Subcutaneous abdominal adipose tissue (tissue), 5 donors: ENCODE data around the gene KRT75.

ENCODE experiments used
- H3K27ac ChIP-seq: one replicate; pipeline ENCODE4 v1.7.0; 2013; ENCODE audit warnings: low read depth, mild to moderate bottlenecking, inconsistent platforms, low read length, moderate library complexity
- H3K27me3 ChIP-seq, 5 donors: one replicate each; pipeline ENCODE4 v1.7.0; 2013; ENCODE audit warnings: low read length in 5 of 5, inconsistent platforms in 1 of 5; ENCODE audit not compliant: control insufficient read depth in 5 of 5, insufficient read depth in 4 of 5
- H3K36me3 ChIP-seq, 5 donors: one replicate each; pipeline ENCODE4 v1.7.0; 2013; ENCODE audit warnings: low read length in 5 of 5; ENCODE audit not compliant: control insufficient read depth in 5 of 5, insufficient read depth in 5 of 5
- H3K4me1 ChIP-seq, 5 donors: one replicate each; pipeline ENCODE4 v1.7.0; 2013; ENCODE audit warnings: low read length in 5 of 5, mild to moderate bottlenecking in 3 of 5, moderate library complexity in 1 of 5; ENCODE audit not compliant: control insufficient read depth in 5 of 5, insufficient read depth in 5 of 5
- H3K4me3 ChIP-seq, 5 donors: one replicate each; pipeline ENCODE4 v1.7.0; 2013; ENCODE audit warnings: low read length in 5 of 5, low read depth in 1 of 5
- H3K9ac ChIP-seq, 5 donors: one replicate each; pipeline ENCODE4 v1.7.0; 2013; ENCODE audit warnings: low read length in 5 of 5, mild to moderate bottlenecking in 4 of 5, moderate library complexity in 3 of 5
- H3K9me3 ChIP-seq, 5 donors: one replicate each; pipeline ENCODE4 v1.7.0; 2013; ENCODE audit warnings: low read length in 5 of 5; ENCODE audit not compliant: control insufficient read depth in 5 of 5
- donor health status: healthy.
- donor health status: healthy.
- donor health status: healthy.
- donor health status: healthy.
- donor health status: healthy.

KRT75 gene

GRCh38 chr12:52407918-52408317 is 26.3 kb downstream of the KRT75 start:
- Histone ChIP-seq H3K4me3 (no peak overlapping the region), H3K36me3 (no peaks in the 10 kb centered on the region), H3K27me3 (peaks cover 0 to 2% (median 0%) of the 10 kb centered on the region in 5 donors), H3K9ac (no peak overlapping the region), H3K27ac (no peak overlapping the region), H3K4me1 (no peaks in the 10 kb centered on the region), H3K9me3 (no peaks in the 10 kb centered on the region)

DNA sequence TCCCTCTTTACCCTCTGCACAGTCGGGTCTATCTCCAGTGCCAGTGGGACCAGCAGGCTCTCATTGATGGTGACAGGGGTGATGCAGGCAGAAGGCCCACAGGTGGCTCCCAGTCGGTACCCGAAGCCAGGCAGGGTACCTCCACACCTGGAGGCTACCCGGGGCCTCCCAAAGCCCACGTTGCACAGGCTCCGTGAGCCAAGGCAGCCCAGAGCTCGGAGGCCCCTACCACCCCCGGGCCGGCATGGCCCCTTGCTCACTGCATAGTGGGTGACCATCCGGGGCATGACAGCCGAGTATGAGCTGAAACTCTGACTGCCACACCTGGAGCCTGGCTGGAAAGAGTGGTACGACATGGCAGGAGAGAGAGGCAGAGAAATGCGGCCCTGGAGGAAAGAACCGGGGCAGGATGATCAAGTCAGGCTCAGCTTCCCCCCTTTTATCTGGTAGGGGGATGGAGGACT is 28.2 kb downstream of the KRT75 start, which contains the start of gene KRT82:
TSS of gene KRT82 (minus strand) at position 414 of the 464 bp plus-strand sequence. CDS start at position 356, 58 bp downstream.
- H3K36me3 ChIP-seq: no peaks in the 10 kb centered on the region
- no peak within 1 kb of the TSS for H3K27ac ChIP-seq
- peaks cover 0 to 5% (median 0%) of the 10 kb centered on the region in 5 donors for H3K27me3 ChIP-seq
- no peak within 1 kb of the TSS for H3K4me3 ChIP-seq
- H3K9me3 ChIP-seq: no peaks in the 10 kb centered on the region
- H3K4me1 ChIP-seq: no peaks in the 10 kb centered on the region
- H3K9ac ChIP-seq: no peak within 1 kb of the TSS

DNA sequence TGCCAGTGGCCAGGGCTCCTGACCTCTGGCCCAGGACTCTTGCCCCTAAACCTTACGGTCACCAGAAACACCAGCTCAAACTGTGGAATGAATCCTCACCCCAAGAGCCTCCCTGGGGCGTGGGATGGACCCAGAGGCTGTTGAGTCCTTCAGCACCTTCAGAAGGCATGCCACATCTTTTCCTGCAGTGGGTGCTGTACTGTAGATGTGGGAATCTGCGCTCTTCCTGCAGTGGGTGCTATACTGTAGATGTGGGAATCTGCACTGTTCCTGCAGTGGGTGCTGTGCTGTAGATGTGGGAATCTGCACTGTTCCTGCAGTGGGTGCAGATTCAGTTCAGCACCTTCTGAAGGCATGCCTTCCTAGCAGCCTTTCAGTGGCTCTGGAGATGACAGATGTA is 29.2 kb downstream of the KRT75 start:
- no peak overlapping the region for H3K9ac ChIP-seq
- H3K27ac ChIP-seq: no peak overlapping the region
- H3K4me3 ChIP-seq: no peak overlapping the region
- H3K27me3 ChIP-seq: peaks cover 0 to 6% (median 4%) of the 10 kb centered on the region in 5 donors
- H3K4me1 ChIP-seq: no peaks in the 10 kb centered on the region
- H3K36me3 ChIP-seq: no peaks in the 10 kb centered on the region
- H3K9me3 ChIP-seq: no peaks in the 10 kb centered on the region

GRCh38 chr12:52403561-52403960 is 30.6 kb downstream of the KRT75 start:
- peaks cover 0 to 13% (median 4%) of the 10 kb centered on the region in 5 donors for H3K27me3 ChIP-seq
- no peak overlapping the region for H3K27ac ChIP-seq

DNA sequence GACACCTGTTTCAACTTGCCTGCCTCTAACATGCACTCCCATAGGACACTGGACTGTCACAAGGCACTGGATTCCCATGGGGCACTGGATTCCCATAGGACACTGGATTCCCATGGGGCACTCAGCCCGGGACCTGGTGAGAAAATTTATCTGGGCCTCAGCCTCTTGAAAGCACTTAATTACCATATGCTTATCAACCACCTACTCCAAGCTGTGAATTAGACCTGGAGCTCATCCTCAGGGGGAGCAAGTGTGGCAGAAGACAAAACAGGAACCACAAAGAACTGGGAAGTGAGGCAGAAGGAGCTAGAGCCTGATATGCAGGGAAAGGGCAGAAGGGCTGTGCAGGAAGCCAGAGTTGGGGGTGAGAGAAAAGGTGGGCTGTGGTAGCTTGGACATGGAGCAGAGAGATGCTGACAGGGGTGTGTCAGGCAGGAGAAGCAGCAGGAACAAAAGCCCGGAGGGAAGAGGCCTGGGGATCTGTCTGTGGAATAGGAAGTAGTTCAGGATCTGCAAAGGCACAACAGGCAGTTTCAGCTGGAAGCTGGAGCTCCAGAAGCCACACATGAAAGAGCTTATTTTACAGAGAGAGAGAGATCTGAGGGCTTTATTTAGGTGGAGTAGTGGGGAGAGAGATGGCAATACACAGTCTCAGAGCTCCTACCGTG is 31.2 kb downstream of the KRT75 start:
- H3K9me3 ChIP-seq: no peaks in the 10 kb centered on the region
- H3K27ac ChIP-seq: no peak overlapping the region
- H3K9ac ChIP-seq: no peak overlapping the region
- no peaks in the 10 kb centered on the region for H3K36me3 ChIP-seq
- H3K27me3 ChIP-seq: peaks cover 0 to 12% (median 4%) of the 10 kb centered on the region in 5 donors
- H3K4me3 ChIP-seq: no peak overlapping the region
- no peaks in the 10 kb centered on the region for H3K4me1 ChIP-seq

More at GRCh38 chr12:52403561-52403960, 30.6 kb downstream of the KRT75 start:
- no peak overlapping the region for H3K9ac ChIP-seq
- H3K9me3 ChIP-seq: no peaks in the 10 kb centered on the region
- no peaks in the 10 kb centered on the region for H3K4me1 ChIP-seq
- H3K36me3 ChIP-seq: no peaks in the 10 kb centered on the region
- H3K4me3 ChIP-seq: no peak overlapping the region

DNA sequence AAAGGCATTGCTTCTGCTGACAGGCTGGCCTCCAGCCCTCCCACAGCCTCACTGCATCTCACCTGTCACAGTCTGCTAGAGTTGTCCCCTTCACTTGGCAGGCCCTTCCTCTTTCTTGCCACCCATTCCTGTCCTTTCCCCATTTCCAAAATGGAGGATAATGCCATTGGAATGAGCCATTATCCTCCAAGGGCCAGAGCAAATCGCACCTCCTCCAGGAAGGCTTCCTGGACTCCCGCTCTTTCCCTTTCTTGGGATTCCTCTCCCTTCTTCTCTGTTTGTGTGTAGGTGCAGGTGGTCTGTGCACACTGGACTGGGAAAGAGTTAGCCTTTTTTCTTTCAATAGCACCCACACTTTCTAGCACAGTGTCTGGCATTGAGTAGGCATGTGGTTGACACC is 31.8 kb downstream of the KRT75 start:
- Histone ChIP-seq H3K36me3 (no peaks in the 10 kb centered on the region), H3K27me3 (peaks cover 0 to 15% (median 4%) of the 10 kb centered on the region in 5 donors), H3K9me3 (no peaks in the 10 kb centered on the region), H3K9ac (no peak overlapping the region), H3K4me3 (no peak overlapping the region), H3K4me1 (no peaks in the 10 kb centered on the region), H3K27ac (no peak overlapping the region)

- no peak overlapping the region for H3K4me3 ChIP-seq
- no peaks in the 10 kb centered on the region for H3K9me3 ChIP-seq
- no peak overlapping the region for H3K9ac ChIP-seq
- no peaks in the 10 kb centered on the region for H3K4me1 ChIP-seq
- peaks cover 0 to 18% (median 4%) of the 10 kb centered on the region in 5 donors for H3K27me3 ChIP-seq
- H3K36me3 ChIP-seq: no peaks in the 10 kb centered on the region
- no peak overlapping the region for H3K27ac ChIP-seq
These were observed 32.2 kb downstream of the KRT75 start for GRCh38 chr12:52401926-52402325.

DNA sequence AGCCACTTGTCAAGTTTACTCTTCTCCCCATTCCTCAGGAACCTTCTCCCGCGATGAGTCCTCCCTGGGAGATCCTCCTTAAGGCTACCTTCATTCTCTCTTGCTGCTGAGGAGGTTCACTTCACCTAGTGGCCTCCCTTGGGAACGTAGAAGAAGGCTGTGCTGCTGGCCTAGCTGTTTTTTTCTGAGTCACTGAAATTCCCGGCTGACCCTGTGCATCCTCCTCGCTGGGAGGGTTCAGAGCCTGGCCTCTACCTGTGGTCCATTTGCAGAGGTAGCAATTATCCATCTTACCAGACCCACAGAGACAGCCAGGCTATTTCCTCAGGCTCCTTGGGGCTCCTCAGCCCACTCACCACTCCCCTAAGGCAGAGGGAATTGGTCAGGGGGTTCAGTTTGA is 32.6 kb downstream of the KRT75 start:
- Histone ChIP-seq H3K27me3 (peaks cover 0 to 18% (median 4%) of the 10 kb centered on the region in 5 donors), H3K4me3 (no peak overlapping the region)

GRCh38 chr12:52400906-52401305 is 33.3 kb downstream of the KRT75 start:
- no peak overlapping the region for H3K9ac ChIP-seq
- no peaks in the 10 kb centered on the region for H3K36me3 ChIP-seq
- H3K4me3 ChIP-seq: no peak overlapping the region
- H3K4me1 ChIP-seq: peaks cover 0 to 6% (median 0%) of the 10 kb centered on the region in 5 donors
- no peaks in the 10 kb centered on the region for H3K9me3 ChIP-seq
- no peak overlapping the region for H3K27ac ChIP-seq
- peaks cover 0 to 21% (median 4%) of the 10 kb centered on the region in 5 donors for H3K27me3 ChIP-seq

More for the DNA sequence above, 32.6 kb downstream of the KRT75 start:
- no peaks in the 10 kb centered on the region for H3K9me3 ChIP-seq
- H3K36me3 ChIP-seq: no peaks in the 10 kb centered on the region
- no peak overlapping the region for H3K27ac ChIP-seq
- no peaks in the 10 kb centered on the region for H3K4me1 ChIP-seq
- no peak overlapping the region for H3K9ac ChIP-seq

GRCh38 chr12:52399756-52400155 is 34.4 kb downstream of the KRT75 start:
- Histone ChIP-seq H3K4me1 (peaks cover 0 to 8% (median 0%) of the 10 kb centered on the region in 5 donors), H3K9me3 (no peaks in the 10 kb centered on the region), H3K4me3 (no peak overlapping the region), H3K27me3 (peaks cover 0 to 21% (median 4%) of the 10 kb centered on the region in 5 donors), H3K9ac (no peak overlapping the region), H3K27ac (no peak overlapping the region), H3K36me3 (no peaks in the 10 kb centered on the region)
